Neural progenitor cell (in vitro differentiated cells): Measurements from ENCODE around the gene RAD51B. TPM values are rescaled to one million over a fixed set of nuclear protein-coding genes. Genes with fewer than 3 reads are reported as not detected.

Experiments
- DNase-seq: peaks from one replicate; pipeline ENCODE4 v3.0.0-alpha.2; 2016; ENCODE audit warnings: low spot score
- H2AFZ ChIP-seq: fragments of 200-600 bp; sonication (generic); replicated peaks from 2 replicates; pipeline ENCODE4 v1.6.1; 2016; ENCODE audit warnings: antibody characterized with exemption
- H3F3A ChIP-seq: fragments of 200-600 bp; sonication (generic); 2 replicates; pipeline ENCODE4 v1.6.1; 2016; ENCODE audit warnings: antibody characterized with exemption, low read depth
- H3K27ac ChIP-seq: fragments of 200-600 bp; sonication (generic); 2 replicates; pipeline ENCODE4 v1.5.1; 2016; ENCODE audit warnings: mild to moderate bottlenecking
- H3K27me3 ChIP-seq: fragments of 200-600 bp; sonication (generic); 2 replicates; pipeline ENCODE4 v1.6.1; 2016; ENCODE audit warnings: mild to moderate bottlenecking, moderate library complexity
- H3K36me3 ChIP-seq: fragments of 200-600 bp; sonication (generic); 2 replicates; pipeline ENCODE4 v1.5.1; 2016
- H3K4me1 ChIP-seq: fragments of 200-600 bp; sonication (generic); 2 replicates; pipeline ENCODE4 v1.6.1; 2016; ENCODE audit warnings: mixed run types
- H3K4me2 ChIP-seq: fragments of 200-600 bp; sonication (generic); 2 replicates; pipeline ENCODE4 v1.6.1; 2016
- H3K4me3 ChIP-seq: fragments of 200-600 bp; sonication (generic); 2 replicates; pipeline ENCODE4 v1.5.1; 2016
- H3K79me2 ChIP-seq: fragments of 200-600 bp; sonication (generic); 2 replicates; pipeline ENCODE4 v1.6.1; 2016; ENCODE audit warnings: low read depth
- H3K9ac ChIP-seq: fragments of 200-600 bp; sonication (generic); 2 replicates; pipeline ENCODE4 v1.6.1; 2016
- H3K9me3 ChIP-seq: fragments of 200-600 bp; sonication (generic); 2 replicates; pipeline ENCODE4 v1.5.1; 2016; ENCODE audit warnings: low read depth
- H4K20me1 ChIP-seq: fragments of 200-600 bp; sonication (generic); 2 replicates; pipeline ENCODE4 v1.6.1; 2016; ENCODE audit warnings: low read depth
- H3K27ac Mint-ChIP-seq: 3 replicates; pipeline ENCODE4 v1.8.0; 2021; ENCODE audit warnings: mixed read lengths
- H3K27me3 Mint-ChIP-seq: 2 replicates; pipeline ENCODE4 v1.8.0; 2022; ENCODE audit warnings: low read depth, mild to moderate bottlenecking, inconsistent platforms, moderate library complexity, mixed read lengths; ENCODE audit not compliant: insufficient read depth
- H3K36me3 Mint-ChIP-seq: 3 replicates; pipeline ENCODE4 v1.8.0; 2021; ENCODE audit warnings: mixed read lengths
- H3K4me1 Mint-ChIP-seq: 3 replicates; pipeline ENCODE4 v1.8.0; 2021; ENCODE audit warnings: mixed read lengths
- H3K4me3 Mint-ChIP-seq: 3 replicates; pipeline ENCODE4 v1.8.0; 2021; ENCODE audit warnings: mild to moderate bottlenecking, moderate library complexity, mixed read lengths
- H3K9me3 Mint-ChIP-seq: 3 replicates; pipeline ENCODE4 v1.8.0; 2020; ENCODE audit warnings: mixed read lengths
- EZH2 ChIP-seq: fragments of 200-600 bp; sonication (generic); IDR thresholded peaks from 2 replicates; pipeline ENCODE4 v1.6.1; 2017; ENCODE audit warnings: antibody characterized with exemption, mild to moderate bottlenecking, moderate library complexity
- EZH2phosphoT487 ChIP-seq: fragments of 200-600 bp; sonication (generic); IDR thresholded peaks from 2 replicates; pipeline ENCODE4 v1.6.1; 2017; ENCODE audit warnings: antibody characterized with exemption
- total RNA-seq: library from RNA; depleted of rRNA; stranded (reverse); fragments of >200 nt; gene quantifications from 2 replicates; pipeline ENCODE4 v1.2.3, GENCODE V29; 2015; ENCODE audit warnings: low replicate concordance
- TF ChIP-seq, protein P1 (sequence below): fragments of 200-600 bp; sonication (generic); IDR thresholded peaks from 2 replicates; pipeline ENCODE4 v1.5.1; 2017; ENCODE audit warnings: antibody characterized with exemption, mild to moderate bottlenecking

The RAD51B gene
- total RNA-seq, 1 donor from 2014 or later: 50.5 TPM

DNA sequence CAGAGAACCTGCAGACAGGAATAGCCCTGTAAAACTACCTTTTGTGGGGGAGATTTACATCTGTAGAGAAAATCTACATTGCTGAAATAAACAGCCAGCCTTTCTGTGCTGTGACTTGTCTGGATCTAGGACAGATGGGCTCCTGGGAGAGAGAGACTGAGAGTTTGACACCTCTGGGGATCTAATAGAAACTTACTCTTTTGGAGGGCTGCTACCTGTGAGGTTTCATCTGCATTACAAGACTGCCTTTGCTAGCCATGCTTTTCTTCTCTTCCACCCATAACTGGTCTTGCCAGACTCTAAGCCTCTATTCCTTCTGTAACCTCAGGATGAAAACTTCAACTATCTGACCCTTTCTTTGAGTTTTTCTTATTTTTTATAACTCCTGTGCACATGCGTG, 520.7 kb downstream of the RAD51B start:
- Histone ChIP-seq H3K36me3 (no peaks in the 10 kb centered on the region), H4K20me1 (no peaks in the 10 kb centered on the region), H3F3A (no peaks in the 10 kb centered on the region), H3K27me3 (no peaks in the 10 kb centered on the region), H3K27ac (no peak overlapping the region), H3K4me1 (peaks cover 36% of the 10 kb centered on the region), H3K79me2 (no peaks in the 10 kb centered on the region), H3K4me3 (no peak overlapping the region), H3K9me3 (no peaks in the 10 kb centered on the region), H2AFZ (no peak overlapping the region), H3K9ac (no peak overlapping the region), H3K4me2 (no peak overlapping the region)
- Mint-ChIP-seq H3K4me3 (no peak overlapping the region), H3K9me3 (peaks cover 5% of the 10 kb centered on the region), H3K27me3 (no peaks in the 10 kb centered on the region), H3K27ac (no peak overlapping the region), H3K4me1 (peaks cover 25% of the 10 kb centered on the region), H3K36me3 (peaks cover 7% of the 10 kb centered on the region)
- no peak for DNase-seq
- TF ChIP-seq EZH2phosphoT487: no peak
- TF ChIP-seq EZH2: no peak
- TF ChIP-seq, protein P1, sequence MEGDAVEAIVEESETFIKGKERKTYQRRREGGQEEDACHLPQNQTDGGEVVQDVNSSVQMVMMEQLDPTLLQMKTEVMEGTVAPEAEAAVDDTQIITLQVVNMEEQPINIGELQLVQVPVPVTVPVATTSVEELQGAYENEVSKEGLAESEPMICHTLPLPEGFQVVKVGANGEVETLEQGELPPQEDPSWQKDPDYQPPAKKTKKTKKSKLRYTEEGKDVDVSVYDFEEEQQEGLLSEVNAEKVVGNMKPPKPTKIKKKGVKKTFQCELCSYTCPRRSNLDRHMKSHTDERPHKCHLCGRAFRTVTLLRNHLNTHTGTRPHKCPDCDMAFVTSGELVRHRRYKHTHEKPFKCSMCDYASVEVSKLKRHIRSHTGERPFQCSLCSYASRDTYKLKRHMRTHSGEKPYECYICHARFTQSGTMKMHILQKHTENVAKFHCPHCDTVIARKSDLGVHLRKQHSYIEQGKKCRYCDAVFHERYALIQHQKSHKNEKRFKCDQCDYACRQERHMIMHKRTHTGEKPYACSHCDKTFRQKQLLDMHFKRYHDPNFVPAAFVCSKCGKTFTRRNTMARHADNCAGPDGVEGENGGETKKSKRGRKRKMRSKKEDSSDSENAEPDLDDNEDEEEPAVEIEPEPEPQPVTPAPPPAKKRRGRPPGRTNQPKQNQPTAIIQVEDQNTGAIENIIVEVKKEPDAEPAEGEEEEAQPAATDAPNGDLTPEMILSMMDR: no peak

DNA sequence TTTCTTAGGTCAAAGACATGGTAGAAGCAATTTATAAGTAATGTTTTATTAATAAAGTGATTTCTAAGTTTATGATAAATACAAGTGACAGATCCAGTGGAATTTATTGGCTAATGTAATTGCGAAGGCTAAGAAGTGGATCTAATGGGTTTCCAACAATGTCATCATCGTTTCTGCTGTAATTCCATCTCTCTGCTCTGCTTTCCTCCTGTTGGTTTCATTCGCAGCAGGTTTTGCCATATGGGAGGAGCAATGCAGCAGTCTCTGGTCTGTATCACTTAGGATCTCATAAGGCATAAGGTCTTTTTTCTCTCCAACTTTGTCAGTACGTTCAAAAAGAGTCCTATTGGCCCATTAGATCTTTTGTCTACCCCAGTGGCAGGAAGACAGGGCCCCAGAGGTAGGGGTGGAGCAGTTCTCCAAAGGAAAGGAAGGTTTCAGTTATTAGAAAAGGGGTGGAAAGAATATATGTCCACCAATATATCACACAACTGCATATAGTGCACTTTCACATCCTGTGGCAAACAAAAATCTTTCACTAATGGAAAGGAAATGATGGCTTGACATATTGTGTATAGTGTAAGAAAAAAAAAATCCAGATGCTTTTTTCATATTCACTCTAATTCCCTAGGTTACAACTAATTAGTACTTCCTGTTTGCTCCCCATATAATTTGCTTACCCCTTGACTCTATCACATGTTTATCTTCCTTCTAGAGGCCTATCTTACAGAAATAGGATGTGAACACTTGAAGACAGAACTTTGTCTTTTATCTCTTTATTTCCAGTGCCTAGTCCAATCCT, 522.0 kb downstream of the RAD51B start:
- no peak overlapping the region for H3K27ac ChIP-seq
- peaks cover 22% of the 10 kb centered on the region for H3K4me1 Mint-ChIP-seq
- H3K27me3 Mint-ChIP-seq: no peaks in the 10 kb centered on the region
- no peaks in the 10 kb centered on the region for H3K9me3 ChIP-seq
- no peak overlapping the region for H3K4me2 ChIP-seq
- no peak overlapping the region for H3K4me3 Mint-ChIP-seq
- peaks cover 29% of the 10 kb centered on the region for H3K4me1 ChIP-seq
- peaks cover 10% of the 10 kb centered on the region for H3K9me3 Mint-ChIP-seq
- H3K79me2 ChIP-seq: no peaks in the 10 kb centered on the region
- no peaks in the 10 kb centered on the region for H3F3A ChIP-seq
- H3K36me3 ChIP-seq: no peaks in the 10 kb centered on the region
- no peaks in the 10 kb centered on the region for H3K27me3 ChIP-seq
- no peak for TF ChIP-seq EZH2phosphoT487
- TF ChIP-seq, protein P1: no peak
- no peak for TF ChIP-seq EZH2
- H4K20me1 ChIP-seq: no peaks in the 10 kb centered on the region
- H3K9ac ChIP-seq: no peak overlapping the region
- H3K4me3 ChIP-seq: no peak overlapping the region
- no peak for DNase-seq
- peaks cover 12% of the 10 kb centered on the region for H3K36me3 Mint-ChIP-seq
- peak overlapping the region; percentile 92 for H3K27ac Mint-ChIP-seq
- H2AFZ ChIP-seq: no peak overlapping the region

GRCh38 chr14:68342216-68342763, 522.7 kb downstream of the RAD51B start:
- no peak overlapping the region for H3K4me3 Mint-ChIP-seq
- no peak overlapping the region for H3K27ac ChIP-seq
- no peak overlapping the region for H3K4me3 ChIP-seq
- H3K27me3 ChIP-seq: no peaks in the 10 kb centered on the region
- no peak overlapping the region for H3K9ac ChIP-seq
- no peak for DNase-seq
- no peaks in the 10 kb centered on the region for H3K36me3 ChIP-seq
- H3K36me3 Mint-ChIP-seq: peaks cover 17% of the 10 kb centered on the region
- H4K20me1 ChIP-seq: no peaks in the 10 kb centered on the region
- peak overlapping the region; percentile 12 for H3K4me2 ChIP-seq
- TF ChIP-seq EZH2 (no peak), EZH2phosphoT487 (no peak)
- TF ChIP-seq, protein P1: no peak
- H3K4me1 Mint-ChIP-seq: peaks cover 17% of the 10 kb centered on the region
- no peak overlapping the region for H2AFZ ChIP-seq
- H3K4me1 ChIP-seq: peaks cover 22% of the 10 kb centered on the region
- no peaks in the 10 kb centered on the region for H3K9me3 ChIP-seq
- H3F3A ChIP-seq: no peaks in the 10 kb centered on the region
- H3K27me3 Mint-ChIP-seq: no peaks in the 10 kb centered on the region
- no peak overlapping the region for H3K27ac Mint-ChIP-seq
- H3K9me3 Mint-ChIP-seq: peaks cover 14% of the 10 kb centered on the region
- H3K79me2 ChIP-seq: no peaks in the 10 kb centered on the region
